HUDEP-2 (cell line): ENCODE measurements around the gene CAPN9.
"Not testable (repeated sequence)": the region's sequence is repeated elsewhere in the genome, so short reads cannot be mapped to it uniquely, and the experiment has no call there.

Experiments used
- DNase-seq, 76 experiments: peaks; one replicate each; lab custom pipeline; 2025; ENCODE audit not compliant: unreplicated experiment in 76 of 76; lab: John Stamatoyannopoulos, UW

The CAPN9 gene

DNA sequence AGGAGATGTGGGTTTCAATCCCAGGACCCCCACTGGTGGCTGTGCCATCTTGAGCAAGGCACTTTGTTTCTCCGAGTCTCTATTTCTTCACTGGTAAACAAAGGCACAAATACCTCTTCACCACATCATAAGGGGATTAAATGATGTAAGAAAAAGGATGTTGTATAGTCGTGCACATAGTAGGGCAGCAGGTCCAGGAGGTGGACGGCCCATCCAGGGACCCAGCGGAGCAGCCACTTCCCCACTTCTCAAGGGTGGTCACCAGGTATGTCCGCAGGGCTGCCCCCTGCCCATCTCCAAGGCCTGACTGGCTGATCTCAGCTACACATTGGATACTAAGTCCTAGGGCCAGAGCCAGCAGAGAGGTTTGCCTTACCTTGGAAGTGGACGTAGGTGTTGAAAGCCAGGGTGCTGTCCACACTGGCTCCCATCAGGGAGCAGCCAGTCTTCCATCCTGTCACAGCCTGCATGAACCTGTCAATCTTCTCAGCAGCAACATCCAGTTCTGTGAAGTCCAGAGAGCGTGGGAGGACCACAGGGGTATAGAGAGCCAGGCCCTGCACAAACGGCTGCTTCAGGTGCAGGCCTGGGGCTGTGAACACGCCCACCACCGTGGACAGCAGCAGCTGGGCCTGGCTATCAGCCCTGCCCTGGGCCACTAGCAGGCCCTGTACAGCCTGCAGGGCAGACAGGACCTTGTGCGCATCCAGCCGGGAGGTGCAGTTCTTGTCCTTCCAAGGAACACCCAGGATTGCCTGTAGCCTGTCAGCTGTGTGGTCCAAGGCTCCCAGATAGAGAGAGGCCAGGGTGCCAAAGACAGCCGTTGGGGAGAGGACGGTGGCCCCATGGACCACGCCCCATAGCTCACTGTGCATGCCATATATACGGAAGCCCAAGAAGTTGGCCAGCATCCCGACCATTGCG, 37.3 kb upstream of the CAPN9 start:
- no peak for DNase-seq

DNA sequence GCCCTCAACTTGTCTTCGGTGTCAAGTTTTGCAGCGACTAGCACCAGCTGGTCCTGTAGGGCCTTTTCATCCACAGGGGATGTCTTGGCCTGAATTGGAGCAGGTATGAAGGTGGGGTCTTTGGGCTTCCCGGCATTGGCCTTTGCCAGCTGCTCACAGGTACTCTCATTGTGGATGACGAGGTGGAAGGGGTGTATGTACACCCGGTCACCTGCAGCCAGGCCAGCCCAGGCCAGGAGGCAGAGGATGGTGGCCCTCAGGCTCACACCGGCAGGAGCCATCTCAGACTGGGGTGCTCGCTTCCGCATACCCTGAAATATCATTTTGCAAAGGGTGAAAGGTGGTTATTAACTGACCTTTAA, 36.7 kb upstream of the CAPN9 start:
- DNase-seq = no peak

DNA sequence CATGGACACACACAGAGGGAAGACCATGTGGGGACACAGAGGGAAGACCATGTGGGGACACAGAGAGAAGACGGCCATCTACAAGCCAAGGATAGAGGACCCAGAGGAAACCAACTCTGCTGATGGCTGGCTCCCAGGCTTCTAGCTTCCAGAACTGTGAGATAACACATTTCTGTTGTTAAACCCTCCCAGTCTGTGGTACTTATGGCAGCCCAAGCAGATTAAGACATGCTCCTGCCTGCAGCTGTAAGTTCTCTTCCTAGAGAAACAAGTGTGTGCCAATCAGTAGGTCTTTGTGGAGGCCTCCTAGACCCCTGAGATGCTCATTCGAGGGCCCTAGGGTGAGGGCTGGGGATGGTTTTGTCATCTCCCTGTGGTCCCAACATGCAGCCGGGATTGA, 35.9 kb upstream of the CAPN9 start:
- no peak for DNase-seq

DNA sequence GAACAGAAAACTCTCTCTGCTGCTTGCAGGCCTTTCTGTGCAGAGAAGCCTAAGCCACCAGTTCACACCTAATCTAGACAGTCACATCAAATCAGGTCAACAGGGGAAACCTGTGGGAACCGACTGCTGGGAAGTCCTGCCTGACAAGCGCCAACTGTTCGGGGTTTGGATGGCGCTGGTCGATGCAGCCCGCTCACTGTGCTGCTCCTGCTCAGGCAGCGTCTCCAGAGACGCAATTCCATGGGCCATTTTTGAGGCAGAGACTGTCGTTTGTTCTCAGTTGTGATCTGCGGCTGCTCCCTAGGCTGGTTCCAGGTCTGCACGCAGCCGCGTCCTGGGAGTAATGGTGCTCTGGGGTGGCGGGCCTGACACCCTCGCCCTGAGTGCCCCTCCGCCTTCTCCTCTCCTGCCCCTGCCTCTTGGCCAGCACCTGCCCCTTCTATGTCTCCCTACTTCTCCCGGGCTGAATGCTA, 34.7 kb upstream of the CAPN9 start:
- DNase-seq = no peak

DNA sequence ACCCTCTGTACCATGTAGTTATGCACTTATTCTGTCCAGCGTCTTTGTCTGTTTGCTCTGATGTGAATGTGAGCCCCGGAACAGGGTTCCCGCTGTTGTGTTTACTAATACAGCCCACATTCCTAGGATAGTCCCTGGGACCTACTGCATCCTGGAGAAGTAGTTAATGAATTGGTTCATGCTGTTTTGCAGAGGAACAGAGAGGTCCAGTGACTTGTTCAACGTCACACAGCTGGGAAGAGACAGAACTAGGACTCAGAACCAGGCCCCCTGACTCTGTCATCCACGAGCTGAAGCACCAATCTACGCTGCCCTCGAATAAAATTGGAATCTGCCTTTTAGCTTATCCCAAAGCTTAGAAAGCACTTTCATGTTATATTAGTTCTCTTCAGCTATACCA, 34.0 kb upstream of the CAPN9 start:
- no peak for DNase-seq

DNA sequence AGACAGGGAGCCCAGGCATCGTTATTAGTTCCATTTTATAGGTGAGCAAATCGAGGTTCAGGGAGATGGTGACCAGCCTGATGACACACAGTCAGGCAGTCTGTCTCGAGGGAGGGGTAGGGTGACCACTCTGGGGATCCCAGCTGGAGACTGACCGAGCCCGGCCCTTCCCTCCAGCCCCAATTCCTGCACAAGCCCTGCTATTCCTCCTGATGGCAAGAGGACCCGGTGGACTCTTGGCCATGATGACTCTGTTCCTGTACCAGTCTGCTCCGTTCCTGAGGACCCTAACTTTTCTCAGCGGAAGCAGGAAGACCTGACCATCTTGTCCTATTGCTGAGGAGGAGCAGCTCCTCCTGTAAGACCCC, 33.7 kb upstream of the CAPN9 start:
- DNase-seq = no peak

DNA sequence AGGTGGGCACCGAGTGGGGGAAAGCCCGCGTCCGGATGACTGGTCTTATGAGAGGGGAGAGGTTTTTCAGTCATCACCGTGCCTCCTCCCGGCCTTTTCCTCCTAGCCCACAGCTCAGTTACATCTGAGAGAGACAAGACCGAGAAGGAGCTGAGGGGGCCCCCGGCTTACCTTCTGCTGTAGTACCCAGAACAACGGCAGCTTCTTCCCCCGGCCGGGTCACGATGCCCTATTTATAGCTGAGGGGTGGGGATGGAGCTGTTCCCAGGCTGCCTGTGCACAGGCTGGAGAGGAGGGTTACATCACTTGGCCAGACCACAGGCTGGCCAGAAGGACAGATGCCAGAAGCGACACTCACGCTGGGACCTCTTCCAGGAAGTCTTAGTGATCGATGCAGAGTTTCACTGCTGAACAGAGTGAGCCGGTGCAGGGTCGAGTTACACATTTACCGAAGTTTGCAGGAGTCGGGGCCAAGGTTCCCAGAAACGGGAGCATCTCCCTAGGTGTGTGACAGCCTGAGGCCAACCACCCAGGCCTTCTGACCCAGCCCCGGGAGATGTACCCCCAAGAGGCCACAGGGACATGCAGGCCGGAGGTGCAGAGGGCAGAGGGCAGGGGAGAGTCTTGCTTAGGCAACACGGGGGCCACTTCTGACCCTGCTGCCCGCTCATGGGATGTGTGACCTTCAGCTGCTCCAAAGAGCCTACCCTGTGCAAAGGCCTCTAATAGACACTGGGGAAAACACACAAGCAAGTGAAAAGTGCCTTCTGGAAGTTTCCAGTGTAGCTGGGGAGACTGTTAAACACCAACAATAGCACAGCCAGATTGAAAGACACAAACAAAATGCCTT, 33.0 kb upstream of the CAPN9 start, which contains the start of gene AGT:
TSS of gene AGT (minus strand) at position 208 of the 850 bp plus-strand sequence. CDS start 3,299 bp downstream, outside the sequence.
- DNase-seq = no peak

DNA sequence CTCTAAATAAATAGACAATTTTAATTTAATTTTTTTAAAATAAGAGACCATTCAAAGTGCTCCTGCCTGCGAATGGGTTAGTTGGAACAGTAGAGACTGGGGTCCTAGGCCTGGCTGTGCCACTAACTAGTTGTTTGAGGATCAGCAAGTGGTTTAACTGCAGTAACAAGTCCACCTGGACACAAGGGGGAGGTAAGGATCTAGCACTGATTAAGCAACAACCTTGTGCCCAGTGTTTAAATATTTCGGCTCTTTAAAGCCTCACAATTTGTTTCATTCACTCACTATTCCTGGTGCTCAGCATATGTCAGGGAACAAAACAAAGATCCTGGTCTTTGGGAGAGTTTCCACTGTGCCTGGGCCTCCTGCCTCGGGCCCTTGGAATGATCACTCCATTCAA, 31.7 kb upstream of the CAPN9 start:
- DNase-seq = no peak

DNA sequence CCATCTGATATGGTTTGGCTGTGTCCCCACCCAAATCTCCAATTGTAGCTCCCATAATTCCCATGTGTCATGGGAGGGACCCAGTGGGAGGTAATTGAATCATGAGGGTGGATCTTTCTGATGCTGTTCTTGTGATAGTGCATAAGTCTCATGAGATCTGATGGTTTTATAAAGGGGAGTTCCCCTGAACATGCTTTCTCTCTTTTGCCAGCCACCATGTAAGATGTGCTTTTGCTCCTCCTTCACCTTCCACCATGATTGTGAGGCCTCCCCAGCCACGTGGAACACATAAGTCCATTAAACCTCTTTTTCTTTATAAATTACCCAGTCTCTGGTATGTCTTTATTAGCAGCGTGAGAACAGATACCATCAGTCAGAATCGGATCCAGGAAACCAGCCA, 30.7 kb upstream of the CAPN9 start:
- DNase-seq = not testable (repeated sequence)

DNA sequence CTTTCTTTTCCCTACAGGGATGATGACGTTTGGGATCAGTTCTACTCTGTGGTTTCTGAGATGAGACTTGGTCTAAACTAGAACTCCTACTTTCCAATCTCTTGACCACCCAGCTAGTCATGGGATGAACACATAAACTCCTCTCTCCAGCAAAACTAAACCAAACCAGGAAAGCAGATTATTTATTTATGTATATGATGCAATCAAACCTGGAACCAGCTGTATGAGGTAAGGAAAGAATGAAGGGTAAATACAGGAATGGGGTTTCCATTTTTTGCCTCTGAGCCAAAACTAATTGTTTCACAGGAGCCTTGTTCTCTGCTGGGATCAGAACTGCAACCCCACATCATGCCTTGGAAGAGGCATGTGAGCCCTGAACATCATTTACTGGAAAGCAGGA, 29.9 kb upstream of the CAPN9 start:
- no peak for DNase-seq

DNA sequence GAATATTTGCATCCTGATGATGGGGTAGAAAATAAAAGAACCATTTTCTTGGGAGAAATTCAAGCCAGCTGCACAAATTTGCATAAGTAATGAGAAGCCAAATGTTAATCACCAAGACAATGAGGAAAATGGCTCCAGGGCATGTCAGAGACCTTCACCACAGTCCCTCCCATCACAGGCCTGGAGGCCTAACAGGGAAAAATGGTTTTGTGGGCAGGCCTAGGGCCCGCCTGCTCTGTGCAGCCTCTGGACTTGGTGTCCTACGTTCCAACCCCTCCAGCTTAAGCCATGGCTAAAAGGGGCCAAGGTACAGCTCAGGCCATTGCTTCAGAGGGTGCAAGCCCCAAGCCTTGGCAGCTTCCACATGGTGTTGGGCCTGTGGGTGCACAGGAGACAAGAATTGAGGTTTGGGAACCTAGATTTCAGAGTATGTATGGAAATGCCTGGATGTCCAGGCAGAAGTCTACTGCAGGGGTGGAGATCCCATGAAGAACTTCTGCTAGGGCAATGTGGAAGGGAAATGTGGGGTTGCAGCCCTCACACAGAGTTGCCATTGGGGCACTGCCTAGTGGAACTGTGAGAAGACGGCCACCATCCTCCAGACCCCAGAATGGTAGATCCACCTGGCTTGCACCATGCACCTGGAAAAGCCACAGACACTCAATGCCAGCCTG, 25.2 kb upstream of the CAPN9 start:
- not testable (repeated sequence) for DNase-seq

DNA sequence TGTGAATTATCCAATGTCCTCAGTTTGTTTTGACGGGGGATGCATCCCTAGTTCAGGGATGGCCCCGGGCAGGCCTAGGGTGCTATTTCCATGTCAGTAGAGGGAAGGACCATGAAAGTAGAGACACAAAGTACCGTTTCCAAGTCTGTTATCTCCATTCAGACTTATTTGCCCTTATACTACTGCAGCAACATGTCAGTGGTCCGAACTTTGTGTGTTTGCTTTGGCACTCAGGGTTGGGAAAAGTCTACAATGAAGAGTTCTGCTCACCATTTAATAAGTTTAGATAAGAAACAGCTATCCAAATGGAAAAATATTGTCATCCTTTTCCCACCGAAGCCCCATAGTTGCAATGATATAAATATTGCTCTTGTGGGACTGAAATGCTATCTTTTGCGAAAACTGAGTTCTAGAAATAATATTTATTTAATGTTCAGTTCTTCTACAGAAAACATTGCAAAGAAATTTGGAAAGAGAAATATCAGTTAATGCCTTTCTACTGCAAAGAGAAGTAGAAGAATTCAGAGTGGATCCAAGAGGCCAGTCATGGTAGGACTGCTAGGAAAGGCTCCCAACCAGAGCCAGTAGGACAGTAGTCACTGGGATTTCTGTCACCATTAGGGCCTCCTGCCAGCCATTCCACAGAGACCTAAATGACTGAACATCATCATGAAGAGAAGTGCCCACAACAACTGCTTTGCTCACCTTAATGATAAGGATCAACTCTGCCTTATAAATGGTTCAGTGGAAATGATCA, 21.8 kb upstream of the CAPN9 start:
- no peak for DNase-seq

DNA sequence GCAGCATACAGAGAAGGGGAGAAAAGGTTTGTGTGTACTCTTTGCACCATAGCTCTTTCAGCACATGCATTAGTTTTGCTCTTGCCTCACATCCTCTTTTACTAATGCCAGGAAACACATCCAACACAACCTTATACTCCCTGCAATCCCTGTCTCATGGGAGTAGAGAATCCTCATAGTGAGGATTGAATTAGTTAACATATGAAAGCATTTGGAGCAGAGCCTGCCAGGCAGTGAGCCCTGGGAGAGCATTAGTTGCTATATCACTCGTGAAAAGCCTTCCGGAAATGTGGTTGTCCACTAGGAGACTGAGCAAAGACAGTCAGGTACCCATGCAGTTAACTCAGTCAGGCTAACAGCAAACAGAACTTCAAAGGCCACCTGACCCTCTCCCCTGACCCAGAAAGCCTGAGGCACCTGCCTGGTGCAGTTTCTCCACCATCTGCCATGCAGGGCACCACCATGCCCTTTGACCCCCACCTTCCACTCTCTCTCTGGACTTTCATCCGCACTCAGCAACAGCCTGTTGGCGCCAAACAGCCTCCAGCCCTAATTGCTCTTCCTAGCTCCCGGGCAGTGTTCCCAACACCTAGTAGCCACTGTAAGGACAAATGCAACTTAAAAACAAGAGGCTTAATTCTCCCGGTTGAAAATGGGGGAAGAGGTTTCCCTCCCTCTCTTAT, 18.3 kb upstream of the CAPN9 start:
- DNase-seq = no peak

DNA sequence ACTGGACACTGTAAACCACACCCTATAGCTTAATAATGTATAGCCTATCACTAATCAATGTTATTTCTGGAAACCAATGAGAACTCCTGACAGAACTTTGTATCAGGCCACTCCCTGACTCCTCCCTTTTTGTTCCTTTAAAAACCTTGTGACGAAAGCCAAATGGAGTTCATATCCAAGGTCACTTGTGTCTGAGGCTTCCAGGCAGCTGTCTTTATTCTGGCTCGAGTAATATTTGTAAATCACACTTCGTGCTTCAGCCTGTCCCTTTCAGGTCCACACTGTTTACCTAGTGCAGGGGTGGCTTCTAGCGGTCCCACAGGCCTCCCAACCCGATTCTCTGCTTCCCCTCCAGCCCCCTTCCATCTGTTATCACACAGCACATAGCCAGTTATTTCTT, 16.2 kb upstream of the CAPN9 start:
- DNase-seq = no peak

DNA sequence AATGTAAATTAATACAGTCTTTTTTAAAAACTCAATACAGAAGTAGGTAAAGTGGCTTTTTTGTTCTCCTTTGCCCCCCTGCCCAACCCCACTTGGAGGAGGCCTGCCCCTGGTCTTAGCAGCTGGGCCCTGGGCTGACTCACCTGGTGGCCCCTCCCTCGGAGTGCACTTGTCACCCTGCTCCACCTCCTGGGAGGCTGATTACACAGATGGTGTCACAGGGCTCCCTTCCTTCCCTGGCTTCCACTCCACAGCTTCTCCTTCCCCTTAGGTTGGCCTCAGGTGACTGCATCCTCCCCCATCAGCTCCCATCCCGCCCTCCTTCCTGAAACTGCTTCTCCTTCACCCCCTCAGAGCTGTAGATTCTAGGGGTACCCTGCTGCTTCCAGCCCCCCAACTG, 11.7 kb upstream of the CAPN9 start:
- DNase-seq = no peak

DNA sequence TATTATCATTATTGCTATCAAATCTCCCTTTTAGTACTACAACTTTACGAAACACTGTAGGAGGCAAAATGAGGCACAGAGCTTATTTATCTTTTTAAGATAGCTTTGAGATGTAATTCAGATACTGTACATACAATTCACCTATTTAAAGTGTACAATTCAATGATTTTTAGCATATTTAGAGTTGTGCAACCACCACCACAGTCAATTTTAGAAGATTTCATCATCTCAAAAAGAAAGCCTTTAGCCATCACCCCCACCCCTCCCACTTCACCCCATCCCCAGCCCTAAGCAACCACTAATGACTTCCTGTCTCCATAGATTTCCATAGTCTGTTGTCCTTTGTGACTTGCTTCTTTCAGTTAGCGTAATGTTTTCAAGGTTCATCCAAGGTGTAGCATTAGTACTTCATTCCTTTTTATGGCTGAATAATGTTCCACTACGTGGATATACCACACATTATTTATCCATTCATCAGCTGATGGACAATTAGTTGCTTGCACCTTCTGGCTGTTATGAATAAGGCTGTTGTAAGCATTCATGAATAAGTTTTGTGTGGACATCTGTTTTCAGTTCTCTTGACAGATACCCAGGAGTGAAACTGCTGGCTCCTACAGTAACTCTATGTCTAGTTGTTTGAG, 9.4 kb upstream of the CAPN9 start:
- DNase-seq = no peak

DNA sequence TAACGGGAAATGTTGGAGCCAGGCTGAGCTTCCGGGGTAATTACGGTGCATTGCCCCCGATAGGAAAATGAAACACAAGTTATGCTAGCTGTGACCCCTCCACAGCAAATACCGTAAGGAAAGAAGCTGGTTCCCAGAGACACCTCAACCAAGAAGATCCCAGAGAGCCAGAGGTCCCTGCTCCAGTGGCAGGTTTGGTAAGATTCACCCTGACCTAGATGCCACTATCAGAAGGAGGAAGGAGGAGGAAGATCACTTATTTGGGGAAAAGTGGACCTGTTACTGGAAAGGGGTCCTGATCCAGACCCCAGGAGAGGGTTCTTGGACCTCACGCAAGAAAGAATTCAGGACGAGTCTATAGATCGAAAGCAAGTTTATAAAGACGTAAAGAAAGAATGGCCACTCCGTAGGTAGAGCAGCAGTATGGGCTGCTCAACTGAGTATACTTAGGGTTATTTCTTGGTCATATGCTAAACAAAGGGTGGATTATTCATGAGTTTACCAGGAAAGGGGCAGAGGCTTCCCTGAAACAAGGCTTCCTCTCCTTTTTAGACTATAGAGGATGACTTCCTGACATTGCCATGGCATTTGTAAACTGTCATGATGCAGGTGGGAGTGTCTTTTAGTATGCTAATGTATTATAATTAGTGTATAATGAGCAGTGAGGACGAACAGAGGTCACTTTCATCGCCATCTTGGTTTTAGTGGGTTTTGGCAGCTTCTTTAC, 7.5 kb upstream of the CAPN9 start:
- DNase-seq = no peak

DNA sequence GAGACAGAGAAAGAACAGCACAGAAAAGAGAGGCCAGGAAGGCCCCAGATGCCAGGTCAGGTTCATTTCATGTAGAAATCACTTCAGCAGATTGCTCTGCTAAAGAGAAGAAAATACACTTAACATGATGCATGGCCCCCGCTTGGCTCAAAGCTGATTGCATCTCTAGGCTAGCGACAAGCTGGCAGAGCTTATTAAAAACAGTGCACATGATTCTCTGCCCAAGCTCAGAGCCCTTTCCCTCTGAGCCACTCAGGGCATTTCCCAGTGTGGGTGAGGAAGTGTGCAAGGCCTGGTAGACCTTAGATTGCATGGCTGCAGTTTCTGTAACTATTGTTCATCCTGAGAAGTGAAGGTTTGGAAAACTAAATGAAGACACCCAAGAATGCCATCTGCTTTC, 3.3 kb upstream of the CAPN9 start:
- DNase-seq = no peak

DNA sequence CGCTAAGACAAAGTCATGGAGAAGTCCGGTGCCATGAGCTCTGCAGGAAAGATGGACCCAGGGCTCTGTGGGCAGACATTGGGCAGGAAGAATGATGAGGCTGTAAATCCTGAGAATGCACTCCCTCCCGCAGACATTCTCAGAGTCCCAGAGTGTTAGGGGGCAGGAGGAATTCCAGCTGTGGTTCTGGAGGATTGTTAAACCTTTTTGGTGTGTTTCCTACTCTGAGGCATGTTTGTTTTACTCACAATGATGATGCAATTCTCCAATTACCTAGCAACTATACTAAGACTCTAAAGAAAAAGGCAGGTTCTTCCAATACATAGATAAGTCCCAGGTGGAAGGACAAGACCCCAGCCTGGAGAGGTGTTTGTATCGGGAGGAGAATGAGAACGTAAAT, 2.8 kb upstream of the CAPN9 start:
- DNase-seq = no peak
